Esophagus muscularis mucosa (tissue), 4 donors: Measurements from ENCODE around the gene CDH20. TPM values are rescaled to one million over a fixed set of nuclear protein-coding genes. Genes with fewer than 3 reads are reported as not detected.
A peak's percentile ranks its signal among the peaks of the same experiment; 100 is the strongest.

ENCODE experiments used
- DNase-seq: peaks from one replicate; pipeline ENCODE4 v3.0.0-alpha.2; 2017; ENCODE audit errors: extremely low spot score
- H3K27ac ChIP-seq, 4 donors: fragments of 200-600 bp; sonication (generic); replicated peaks in 1 of 4; 1 replicate in 3 of 4; 2 replicates in 1 of 4; pipeline ENCODE4 v1.5.1; 2016 to 2019; ENCODE audit warnings: mild to moderate bottlenecking in 1 of 4
- H3K27me3 ChIP-seq, 4 donors: fragments of 200-600 bp; sonication (generic); one replicate each; pipeline versions ENCODE4 v1.5.1 to v1.6.0; 2016 to 2019
- H3K36me3 ChIP-seq, 4 donors: fragments of 200-600 bp; sonication (generic); one replicate each; pipeline ENCODE4 v1.5.1; 2016 to 2019
- H3K4me1 ChIP-seq, 4 donors: fragments of 200-600 bp; sonication (generic); one replicate each; pipeline ENCODE4 v1.5.1; 2016 to 2019
- H3K4me3 ChIP-seq, 4 donors: fragments of 200-600 bp; sonication (generic); 1 replicate in 2 of 4; 2 replicates in 2 of 4; pipeline ENCODE4 v1.5.1; 2016 to 2019; ENCODE audit warnings: mild to moderate bottlenecking in 4 of 4, moderate library complexity in 1 of 4
- H3K9me3 ChIP-seq, 4 donors: fragments of 200-600 bp; sonication (generic); 1 replicate in 3 of 4; 2 replicates in 1 of 4; pipeline ENCODE4 v1.5.1; 2016 to 2019
- CTCF ChIP-seq, 3 experiments: fragments of 200-600 bp in 2 of 3; fragments of 450-650 bp in 1 of 3; sonication (generic) in 2 of 3; IDR thresholded peaks; one replicate each; pipeline ENCODE4 v1.5.1; 2017 to 2019; ENCODE audit warnings: antibody characterized with exemption in 3 of 3, mild to moderate bottlenecking in 2 of 3, moderate library complexity in 1 of 3
- EP300 ChIP-seq: sonication (generic); formaldehyde crosslinking; IDR thresholded peaks from one replicate; pipeline ENCODE4 v1.6.1; 2017; ENCODE audit warnings: antibody characterized with exemption
- POLR2A ChIP-seq: fragments of 450-650 bp; IDR thresholded peaks from one replicate; pipeline ENCODE4 v1.6.1; 2017; ENCODE audit warnings: antibody characterized with exemption, moderate library complexity, mild to moderate bottlenecking, low read depth
- POLR2AphosphoS5 ChIP-seq, 2 donors: sonication (generic); formaldehyde crosslinking; IDR thresholded peaks; one replicate each; pipeline ENCODE4 v1.6.1; 2017; ENCODE audit warnings: antibody characterized with exemption in 2 of 2
- WGBS: methylation state at CpG from one replicate; pipeline ENCODE4 v1.1.5; 2018; 5-methylcytosine and 5-hydroxymethylcytosine counted together
- intact Hi-C: fragments of 100-400 bp; cut with DNase I; formaldehyde crosslinking; loops from one replicate; pipeline ENCODE4 v1.15.1; 2023
- total RNA-seq, 4 donors: library from RNA; depleted of rRNA; stranded (reverse); fragments of >200 nt; gene quantifications; one replicate each; pipeline versions ENCODE4 v1.1.0 to v1.2.1, GENCODE V29; 2016

CDH20 gene
- total RNA-seq, 4 donors from 2014 or later = 0.06 to 0.99 (median 0.27) TPM

GRCh38 chr18:61578846-61579245 is 245.6 kb downstream of the CDH20 start:
- Histone ChIP-seq H3K4me3 (no peak overlapping the region), H3K27ac (no peak overlapping the region), H3K27me3 (peaks cover 0 to 10% (median 0%) of the 10 kb centered on the region in 4 donors), H3K9me3 (no peaks in the 10 kb centered on the region), H3K36me3 (no peaks in the 10 kb centered on the region), H3K4me1 (peaks cover 8 to 15% (median 13%) of the 10 kb centered on the region in 4 donors)
- TF ChIP-seq POLR2AphosphoS5 (IDR thresholded peaks at IDR 0.05) (no peak), POLR2A (no peak), EP300 (no peak), CTCF (IDR thresholded peaks at IDR 0.05) (no peak)
- intact Hi-C loops = no loop called here
- 87% methylated on average over 2 of the region's 2 CpGs for WGBS
- no peak for DNase-seq

GRCh38 chr18:61579581-61579980 is 246.4 kb downstream of the CDH20 start:
- Histone ChIP-seq H3K36me3 (no peaks in the 10 kb centered on the region), H3K27ac (no peak overlapping the region), H3K9me3 (no peaks in the 10 kb centered on the region), H3K4me3 (no peak overlapping the region), H3K4me1 (peaks cover 8 to 15% (median 13%) of the 10 kb centered on the region in 4 donors), H3K27me3 (peaks cover 0 to 10% (median 0%) of the 10 kb centered on the region in 4 donors)
- intact Hi-C loops = no loop called here
- 56% methylated on average over 2 of the region's 2 CpGs for WGBS
- TF ChIP-seq POLR2A (no peak), EP300 (no peak), POLR2AphosphoS5 (IDR thresholded peaks at IDR 0.05) (no peak), CTCF (IDR thresholded peaks at IDR 0.05) (no peak)
- DNase-seq = no peak

DNA sequence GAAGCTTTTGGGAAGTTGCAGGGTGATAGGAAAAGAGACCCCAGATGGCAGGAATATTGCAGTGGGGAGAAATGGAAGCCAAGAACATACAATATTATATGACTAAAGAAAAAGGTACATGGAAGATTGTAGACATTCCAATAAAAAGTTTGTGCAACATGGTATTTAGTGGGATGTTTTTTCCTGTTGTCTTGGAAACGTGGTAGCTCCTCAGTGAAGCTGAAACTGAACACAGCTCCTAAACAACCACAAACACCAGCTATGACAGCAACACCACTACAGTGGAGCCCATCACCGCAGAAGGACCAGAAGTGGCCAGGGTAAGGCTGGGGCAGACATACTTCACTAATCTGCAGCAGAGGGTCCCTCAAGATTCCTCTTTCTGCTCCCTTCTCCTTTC is 246.8 kb downstream of the CDH20 start:
- no peak for DNase-seq
- WGBS = 78% methylated on average over 2 of the region's 2 CpGs
- Histone ChIP-seq H3K36me3 (no peaks in the 10 kb centered on the region), H3K27me3 (peaks cover 0 to 10% (median 0%) of the 10 kb centered on the region in 4 donors), H3K9me3 (no peaks in the 10 kb centered on the region), H3K4me1 (peaks cover 8 to 15% (median 13%) of the 10 kb centered on the region in 4 donors), H3K4me3 (no peak overlapping the region), H3K27ac (no peak overlapping the region)
- TF ChIP-seq EP300 (no peak), POLR2A (no peak), POLR2AphosphoS5 (IDR thresholded peaks at IDR 0.05) (no peak), CTCF (IDR thresholded peaks at IDR 0.05) (no peak)
- intact Hi-C loops = loop anchor here (5.0 to 10.0 kb wide), 2 partner anchors 322 to 555 kb away; no protein-coding TSS in a partner anchor

DNA sequence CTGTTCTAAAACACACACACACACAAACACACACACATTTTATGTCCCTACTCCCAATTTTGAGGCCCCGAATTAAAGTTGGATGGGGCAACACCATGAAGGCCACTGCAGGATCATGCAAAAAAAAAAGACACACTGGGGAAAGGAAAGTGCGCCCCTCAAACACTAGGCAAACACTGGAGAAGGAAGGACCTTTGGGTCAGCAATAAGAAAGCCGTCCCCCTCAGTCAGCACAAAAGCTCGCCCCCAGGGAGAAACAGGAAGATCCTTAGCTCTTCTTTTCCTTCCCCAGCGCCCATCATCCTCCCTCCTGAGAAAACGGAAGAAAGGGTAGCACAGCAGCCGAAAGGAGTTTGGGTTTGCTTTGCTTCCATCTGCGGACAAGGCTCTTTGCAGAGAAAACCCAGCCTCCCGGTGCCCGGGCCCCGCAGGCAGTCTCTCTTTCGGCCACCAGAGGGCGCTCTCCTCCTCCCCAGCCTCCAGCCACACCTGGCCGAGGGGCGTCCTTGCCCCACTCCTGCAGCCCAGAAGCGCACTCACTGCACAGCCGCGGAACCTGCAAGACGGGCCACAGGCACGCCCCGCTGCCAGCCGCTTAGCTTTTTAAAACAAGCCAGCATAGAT is 248.5 kb downstream of the CDH20 start:
- Histone ChIP-seq H3K4me3 (peak overlapping the region; percentile 38 to 56 (median 44)), H3K27me3 (peaks cover 0 to 10% (median 0%) of the 10 kb centered on the region in 4 donors), H3K9me3 (no peaks in the 10 kb centered on the region), H3K4me1 (peaks cover 8 to 15% (median 13%) of the 10 kb centered on the region in 4 donors), H3K27ac (peak overlapping the region; percentile 38 to 62 (median 54)), H3K36me3 (no peaks in the 10 kb centered on the region)
- peak; percentile 94 for DNase-seq
- intact Hi-C loops = loop anchor here (5.0 to 10.0 kb wide), 2 partner anchors 321 to 553 kb away; no protein-coding TSS in a partner anchor
- WGBS = 9% methylated on average over 18 of the region's 22 CpGs
- peak in 1 of 2 donors; percentile 22 for TF ChIP-seq POLR2AphosphoS5 (IDR thresholded peaks at IDR 0.05)
- no peak for TF ChIP-seq EP300
- no peak for TF ChIP-seq POLR2A
- peak; percentile 83 to 98 (median 96) for TF ChIP-seq CTCF (IDR thresholded peaks at IDR 0.05)
